Lower lobe of right lung (tissue), 2 donors: ENCODE measurements around the gene GOLGB1. TPM values are rescaled to one million over a fixed set of nuclear protein-coding genes. Genes with fewer than 3 reads are reported as not detected.

Experiments used
- ATAC-seq, 2 donors: fragments of 200-7000 bp; cut with Tn5 transposase; one replicate each; pipeline ENCODE4 v1.9.1; 2020 to 2022; ENCODE audit warnings: mild to moderate bottlenecking in 2 of 2, moderate library complexity in 2 of 2
- DNase-seq: peaks from one replicate; pipeline ENCODE4 v3.0.0-alpha.2; 2020
- H3K27ac ChIP-seq: fragments of 200-600 bp; one replicate; pipeline ENCODE4 v1.8.0; 2022
- H3K27me3 ChIP-seq: fragments of 200-600 bp; one replicate; pipeline ENCODE4 v1.8.0; 2022; ENCODE audit warnings: low read depth
- H3K36me3 ChIP-seq: fragments of 200-600 bp; one replicate; pipeline ENCODE4 v1.8.0; 2022; ENCODE audit warnings: mild to moderate bottlenecking
- H3K4me1 ChIP-seq: fragments of 200-600 bp; one replicate; pipeline ENCODE4 v1.8.0; 2022
- H3K4me3 ChIP-seq: fragments of 200-600 bp; one replicate; pipeline ENCODE4 v1.8.0; 2022; ENCODE audit warnings: mild to moderate bottlenecking
- H3K9me3 ChIP-seq: fragments of 200-600 bp; one replicate; pipeline ENCODE4 v1.8.0; 2022
- CTCF ChIP-seq: fragments of 200-600 bp; IDR thresholded peaks from one replicate; pipeline ENCODE4 v1.8.0; 2022; ENCODE audit warnings: antibody characterized with exemption, mild to moderate bottlenecking
- intact Hi-C: fragments of 100-400 bp; cut with DNase I; formaldehyde crosslinking; loops from one replicate; pipeline ENCODE4 v1.11.0; 2022
- total RNA-seq: library from RNA; stranded (reverse); fragmentation: NEBNext Ultra II Directional; extraction: Animal tissue kit (Norgen Biotek cat#: 25700); gene quantifications from one replicate; pipeline ENCODE4 v1.2.1, GENCODE V29; 2021
- donor health status: DM: no; HTN: yes; CAD: no; lungs with severe emphysema.

GOLGB1 gene
- total RNA-seq, 1 donor from 2014 or later = 55.4 TPM

- intact Hi-C loops = no loop called here
- Histone ChIP-seq H3K4me1 (no peaks in the 10 kb centered on the region), H3K27ac (no peak overlapping the region), H3K9me3 (no peaks in the 10 kb centered on the region), H3K27me3 (no peaks in the 10 kb centered on the region), H3K4me3 (no peak overlapping the region), H3K36me3 (peaks cover 46% of the 10 kb centered on the region)
- no peak for DNase-seq
- no peak for ATAC-seq
- no peak for TF ChIP-seq CTCF
Observed at GRCh38 chr3:121707531-121708273, 41.8 kb downstream of the GOLGB1 start.

GRCh38 chr3:121705541-121705940 is 44.0 kb downstream of the GOLGB1 start:
- Histone ChIP-seq H3K27me3 (no peaks in the 10 kb centered on the region), H3K9me3 (no peaks in the 10 kb centered on the region), H3K4me3 (no peak overlapping the region), H3K4me1 (no peaks in the 10 kb centered on the region), H3K36me3 (peaks cover 55% of the 10 kb centered on the region), H3K27ac (no peak overlapping the region)
- no peak for DNase-seq
- ATAC-seq = no peak
- intact Hi-C loops = no loop called here
- no peak for TF ChIP-seq CTCF

- Histone ChIP-seq H3K4me3 (no peak overlapping the region), H3K36me3 (peaks cover 67% of the 10 kb centered on the region), H3K9me3 (no peaks in the 10 kb centered on the region), H3K27me3 (no peaks in the 10 kb centered on the region), H3K4me1 (no peaks in the 10 kb centered on the region), H3K27ac (no peak overlapping the region)
- ATAC-seq (no peak), DNase-seq (no peak)
- no peak for TF ChIP-seq CTCF
- intact Hi-C loops = no loop called here
Observed at GRCh38 chr3:121703973-121704372, 45.6 kb downstream of the GOLGB1 start.

GRCh38 chr3:121698901-121699300 is 50.6 kb downstream of the GOLGB1 start:
- intact Hi-C loops = no loop called here
- Histone ChIP-seq H3K27me3 (no peaks in the 10 kb centered on the region), H3K9me3 (no peaks in the 10 kb centered on the region), H3K36me3 (peaks cover 74% of the 10 kb centered on the region), H3K4me3 (no peak overlapping the region), H3K27ac (no peak overlapping the region), H3K4me1 (no peaks in the 10 kb centered on the region)
- DNase-seq (no peak), ATAC-seq (no peak)
- TF ChIP-seq CTCF = no peak

GRCh38 chr3:121698476-121698875 is 51.1 kb downstream of the GOLGB1 start:
- no peak for TF ChIP-seq CTCF
- peaks cover 74% of the 10 kb centered on the region for H3K36me3 ChIP-seq
- H3K4me1 ChIP-seq = no peaks in the 10 kb centered on the region
- intact Hi-C loops = no loop called here
- ATAC-seq = no peak
- H3K9me3 ChIP-seq = no peaks in the 10 kb centered on the region
- DNase-seq = no peak
- H3K4me3 ChIP-seq = no peak overlapping the region
- H3K27me3 ChIP-seq = no peaks in the 10 kb centered on the region
- H3K27ac ChIP-seq = no peak overlapping the region
